Duodenal mucosa (tissue), 2 donors: Measurements from ENCODE around the gene ZNF12.

Source experiments
- H3K27ac ChIP-seq: one replicate; pipeline ENCODE4 v1.7.0; 2013; ENCODE audit warnings: low read depth, low read length
- H3K27me3 ChIP-seq, 2 donors: one replicate each; pipeline ENCODE4 v1.7.0; 2013; ENCODE audit warnings: low read length in 2 of 2, control low read depth in 1 of 2; ENCODE audit not compliant: insufficient read depth in 2 of 2, control insufficient read depth in 1 of 2
- H3K36me3 ChIP-seq, 2 donors: one replicate each; pipeline ENCODE4 v1.7.0; 2013; ENCODE audit warnings: low read length in 2 of 2, control low read depth in 1 of 2; ENCODE audit not compliant: insufficient read depth in 2 of 2, control insufficient read depth in 1 of 2
- H3K4me1 ChIP-seq, 2 donors: one replicate each; pipeline ENCODE4 v1.7.0; 2013; ENCODE audit warnings: low read length in 2 of 2, control low read depth in 1 of 2; ENCODE audit not compliant: insufficient read depth in 2 of 2, control insufficient read depth in 1 of 2
- H3K4me3 ChIP-seq, 2 donors: one replicate each; pipeline ENCODE4 v1.7.0; 2013; ENCODE audit warnings: low read length in 2 of 2, low read depth in 1 of 2
- H3K9ac ChIP-seq, 2 donors: one replicate each; pipeline ENCODE4 v1.7.0; 2013; ENCODE audit warnings: low read length in 2 of 2, low read depth in 1 of 2
- H3K9me3 ChIP-seq, 2 donors: one replicate each; pipeline ENCODE4 v1.7.0; 2013; ENCODE audit warnings: low read length in 2 of 2, control low read depth in 1 of 2; ENCODE audit not compliant: control insufficient read depth in 1 of 2

The ZNF12 gene

GRCh38 chr7:6654842-6655610, 51.7 kb downstream of the ZNF12 start:
- H3K9ac ChIP-seq = no peak overlapping the region
- no peak overlapping the region for H3K4me3 ChIP-seq
- H3K4me1 ChIP-seq = peaks cover 0 to 4% of the 10 kb centered on the region in 2 donors
- H3K9me3 ChIP-seq = no peaks in the 10 kb centered on the region
- H3K27ac ChIP-seq = no peak overlapping the region
- peaks cover 12 to 32% of the 10 kb centered on the region in 2 donors for H3K36me3 ChIP-seq
- H3K27me3 ChIP-seq = peaks cover 0 to 10% of the 10 kb centered on the region in 2 donors

- Histone ChIP-seq H3K4me3 (no peak overlapping the region), H3K9me3 (no peaks in the 10 kb centered on the region), H3K4me1 (peaks cover 0 to 2% of the 10 kb centered on the region in 2 donors), H3K27ac (no peak overlapping the region), H3K36me3 (peaks cover 12 to 40% of the 10 kb centered on the region in 2 donors), H3K27me3 (peaks cover 0 to 8% of the 10 kb centered on the region in 2 donors), H3K9ac (no peak overlapping the region)
Observed at GRCh38 chr7:6654113-6654841, 52.5 kb downstream of the ZNF12 start.

GRCh38 chr7:6653071-6654003, 53.4 kb downstream of the ZNF12 start:
- Histone ChIP-seq H3K27me3 (no peaks in the 10 kb centered on the region), H3K27ac (no peak overlapping the region), H3K9ac (no peak overlapping the region), H3K4me1 (no peaks in the 10 kb centered on the region), H3K9me3 (no peaks in the 10 kb centered on the region), H3K36me3 (peaks cover 12 to 49% of the 10 kb centered on the region in 2 donors), H3K4me3 (no peak overlapping the region)

- no peak overlapping the region for H3K9ac ChIP-seq
- H3K4me3 ChIP-seq = no peak overlapping the region
- no peaks in the 10 kb centered on the region for H3K27me3 ChIP-seq
- peaks cover 12 to 52% of the 10 kb centered on the region in 2 donors for H3K36me3 ChIP-seq
- H3K27ac ChIP-seq = no peak overlapping the region
- no peaks in the 10 kb centered on the region for H3K9me3 ChIP-seq
- no peaks in the 10 kb centered on the region for H3K4me1 ChIP-seq
Observed at GRCh38 chr7:6652446-6653011, 54.2 kb downstream of the ZNF12 start.

GRCh38 chr7:6651851-6652445, 54.8 kb downstream of the ZNF12 start:
- H3K27me3 ChIP-seq = no peaks in the 10 kb centered on the region
- H3K27ac ChIP-seq = no peak overlapping the region
- H3K4me1 ChIP-seq = no peaks in the 10 kb centered on the region
- H3K9ac ChIP-seq = no peak overlapping the region
- no peak overlapping the region for H3K4me3 ChIP-seq
- peaks cover 17 to 58% of the 10 kb centered on the region in 2 donors for H3K36me3 ChIP-seq
- no peaks in the 10 kb centered on the region for H3K9me3 ChIP-seq

- Histone ChIP-seq H3K4me3 (no peak overlapping the region), H3K9me3 (no peaks in the 10 kb centered on the region), H3K36me3 (peaks cover 17 to 69% of the 10 kb centered on the region in 2 donors), H3K9ac (no peak overlapping the region), H3K27ac (no peak overlapping the region), H3K4me1 (no peaks in the 10 kb centered on the region), H3K27me3 (no peaks in the 10 kb centered on the region)
Observed at GRCh38 chr7:6650521-6651011, 56.2 kb downstream of the ZNF12 start.

GRCh38 chr7:6650086-6650485, 56.7 kb downstream of the ZNF12 start:
- Histone ChIP-seq H3K36me3 (peaks cover 17 to 67% of the 10 kb centered on the region in 2 donors), H3K9me3 (no peaks in the 10 kb centered on the region), H3K27ac (no peak overlapping the region), H3K27me3 (no peaks in the 10 kb centered on the region), H3K4me1 (no peaks in the 10 kb centered on the region), H3K9ac (no peak overlapping the region), H3K4me3 (no peak overlapping the region)

GRCh38 chr7:6649241-6649961, 57.3 kb downstream of the ZNF12 start:
- H3K27ac ChIP-seq = no peak overlapping the region
- no peak overlapping the region for H3K9ac ChIP-seq
- no peaks in the 10 kb centered on the region for H3K4me1 ChIP-seq
- H3K36me3 ChIP-seq = peaks cover 19 to 71% of the 10 kb centered on the region in 2 donors
- H3K27me3 ChIP-seq = no peaks in the 10 kb centered on the region
- no peak overlapping the region for H3K4me3 ChIP-seq
- H3K9me3 ChIP-seq = no peaks in the 10 kb centered on the region

GRCh38 chr7:6648815-6649104, 58.0 kb downstream of the ZNF12 start:
- Histone ChIP-seq H3K4me1 (no peaks in the 10 kb centered on the region), H3K27me3 (no peaks in the 10 kb centered on the region), H3K9ac (no peak overlapping the region), H3K36me3 (peaks cover 24 to 74% of the 10 kb centered on the region in 2 donors), H3K4me3 (no peak overlapping the region), H3K27ac (no peak overlapping the region), H3K9me3 (no peaks in the 10 kb centered on the region)
